ENCODE results near the gene CGN. TPM values are rescaled to one million over a fixed set of nuclear protein-coding genes. Genes with fewer than 3 reads are reported as not detected.
A peak's percentile ranks its signal among the peaks of the same experiment; 100 is the strongest.

Gene CGN
- total RNA-seq, 1 experiment from 2014 or later: 147 TPM

DNA sequence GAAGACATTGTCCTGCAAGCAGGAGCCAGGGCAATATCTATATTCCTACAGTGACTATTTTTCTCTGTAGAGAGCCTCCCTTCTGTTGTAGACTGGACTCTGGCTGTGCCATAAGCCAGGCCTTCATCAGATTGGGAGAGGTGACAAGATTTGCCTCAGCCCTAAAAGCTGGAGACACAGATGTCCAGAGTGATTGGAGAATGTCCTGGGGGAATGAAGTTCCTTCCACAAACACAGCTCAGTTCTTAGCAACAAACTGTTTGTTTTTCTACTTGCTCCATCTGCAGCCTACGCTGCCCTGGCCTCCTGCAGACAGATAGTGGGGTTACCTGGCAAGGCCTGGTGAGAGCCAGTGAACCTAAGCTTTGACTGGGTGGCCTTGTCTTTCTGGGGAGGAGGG lies 70.7 kb downstream of the CGN start:
- Mint-ChIP-seq H3K4me1 (ENCODE audit: low read depth, unreplicated experiment) (peaks cover 34% of the 10 kb centered on the region), H3K27me3 (ENCODE audit: insufficient read depth, unreplicated experiment) (no peaks in the 10 kb centered on the region), H3K27ac (ENCODE audit: unreplicated experiment) (no peak overlapping the region), H3K4me3 (ENCODE audit: unreplicated experiment) (no peak overlapping the region), H3K9me3 (ENCODE audit: unreplicated experiment) (no peaks in the 10 kb centered on the region), H3K36me3 (ENCODE audit: insufficient read depth, unreplicated experiment) (peaks cover 83% of the 10 kb centered on the region)
- Histone ChIP-seq H3K27me3 (replicated peaks; ENCODE audit: control insufficient read depth, insufficient read depth, low read length) (no peaks in the 10 kb centered on the region), H3K36me3 (ENCODE audit: control insufficient read depth, insufficient read depth, low read length) (peaks cover 1% of the 10 kb centered on the region), H3K9me3 (no peaks in the 10 kb centered on the region), H3K4me3 (ENCODE audit: low read depth, low read length) (no peak overlapping the region), H3K4me1 (peaks cover 21% of the 10 kb centered on the region)
- ChIA-PET CTCF (no interaction called here), POLR2A (no interaction called here)
- BruUV-seq (replicated peaks): no TSS peak
- intact Hi-C loops (cut with micrococcal nuclease; ENCODE audit: unreplicated experiment): no loop called here
- TF ChIP-seq, protein P1, sequence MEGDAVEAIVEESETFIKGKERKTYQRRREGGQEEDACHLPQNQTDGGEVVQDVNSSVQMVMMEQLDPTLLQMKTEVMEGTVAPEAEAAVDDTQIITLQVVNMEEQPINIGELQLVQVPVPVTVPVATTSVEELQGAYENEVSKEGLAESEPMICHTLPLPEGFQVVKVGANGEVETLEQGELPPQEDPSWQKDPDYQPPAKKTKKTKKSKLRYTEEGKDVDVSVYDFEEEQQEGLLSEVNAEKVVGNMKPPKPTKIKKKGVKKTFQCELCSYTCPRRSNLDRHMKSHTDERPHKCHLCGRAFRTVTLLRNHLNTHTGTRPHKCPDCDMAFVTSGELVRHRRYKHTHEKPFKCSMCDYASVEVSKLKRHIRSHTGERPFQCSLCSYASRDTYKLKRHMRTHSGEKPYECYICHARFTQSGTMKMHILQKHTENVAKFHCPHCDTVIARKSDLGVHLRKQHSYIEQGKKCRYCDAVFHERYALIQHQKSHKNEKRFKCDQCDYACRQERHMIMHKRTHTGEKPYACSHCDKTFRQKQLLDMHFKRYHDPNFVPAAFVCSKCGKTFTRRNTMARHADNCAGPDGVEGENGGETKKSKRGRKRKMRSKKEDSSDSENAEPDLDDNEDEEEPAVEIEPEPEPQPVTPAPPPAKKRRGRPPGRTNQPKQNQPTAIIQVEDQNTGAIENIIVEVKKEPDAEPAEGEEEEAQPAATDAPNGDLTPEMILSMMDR (IDR thresholded peaks at IDR 0.05; ENCODE audit: insufficient read depth in 1 of 2, low read depth in 1 of 2, low read length in 1 of 2, severe bottlenecking in 1 of 2, unreplicated experiment in 1 of 2): no peak
- no peak for DNase-seq

DNA sequence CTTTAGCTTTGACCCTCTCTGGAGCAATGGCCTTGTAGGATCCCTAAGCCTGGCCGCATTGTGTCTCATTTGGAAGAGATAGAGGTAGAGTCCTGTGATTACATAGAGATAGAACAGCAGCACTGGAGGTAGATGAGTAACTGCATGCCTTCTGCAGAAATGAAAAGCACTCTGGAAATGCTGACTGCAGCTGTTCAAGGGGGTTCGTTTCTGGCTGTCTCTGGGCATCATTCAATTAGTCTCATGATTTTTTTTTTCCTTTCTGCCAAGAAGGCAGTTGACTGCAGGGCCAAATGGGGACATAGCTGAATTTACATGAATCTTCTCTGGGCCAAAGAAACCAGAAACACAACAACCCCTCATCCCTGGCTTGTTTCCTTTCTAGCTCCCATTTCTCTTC lies 72.6 kb downstream of the CGN start:
- no TSS peak for BruUV-seq (replicated peaks)
- H3K36me3 Mint-ChIP-seq (ENCODE audit: insufficient read depth, unreplicated experiment): peaks cover 71% of the 10 kb centered on the region

DNA sequence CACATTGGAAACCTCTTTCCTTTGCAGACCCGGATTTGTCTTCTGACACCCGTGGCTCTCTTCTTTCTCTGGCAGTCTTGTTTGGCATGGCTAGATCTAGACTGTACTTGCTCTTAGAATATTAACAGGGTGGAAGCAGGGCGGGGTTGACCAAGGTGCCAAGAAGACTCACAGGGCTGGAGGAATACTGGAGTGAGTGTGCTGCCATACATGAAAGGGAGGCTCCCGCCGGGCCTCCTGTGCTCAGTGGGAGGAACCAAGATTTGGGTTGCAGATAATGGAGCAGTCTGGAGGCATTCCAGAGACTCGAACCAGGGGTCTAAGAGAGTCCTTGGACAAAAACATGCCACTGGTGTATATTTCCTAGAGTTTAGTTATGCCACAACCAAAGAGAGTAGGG lies 73.1 kb downstream of the CGN start:
- H3K27me3 ChIP-seq (replicated peaks; ENCODE audit: control insufficient read depth, insufficient read depth, low read length): no peaks in the 10 kb centered on the region
- POLR2A ChIA-PET: no interaction called here
- no peak overlapping the region for H3K4me3 Mint-ChIP-seq (ENCODE audit: unreplicated experiment)

More for the DNA sequence above, 72.6 kb downstream of the CGN start:
- Mint-ChIP-seq H3K4me3 (ENCODE audit: unreplicated experiment) (no peak overlapping the region), H3K27ac (ENCODE audit: unreplicated experiment) (no peak overlapping the region), H3K4me1 (ENCODE audit: low read depth, unreplicated experiment) (peaks cover 41% of the 10 kb centered on the region), H3K9me3 (ENCODE audit: unreplicated experiment) (no peaks in the 10 kb centered on the region), H3K27me3 (ENCODE audit: insufficient read depth, unreplicated experiment) (no peaks in the 10 kb centered on the region)
- TF ChIP-seq, protein P1 (IDR thresholded peaks at IDR 0.05; ENCODE audit: insufficient read depth in 1 of 2, low read depth in 1 of 2, low read length in 1 of 2, severe bottlenecking in 1 of 2, unreplicated experiment in 1 of 2): no peak
- POLR2A ChIA-PET: no interaction called here
- H3K9me3 ChIP-seq: no peaks in the 10 kb centered on the region
- no peak for DNase-seq
- intact Hi-C loops (cut with micrococcal nuclease; ENCODE audit: unreplicated experiment): no loop called here
- H3K4me3 ChIP-seq (ENCODE audit: low read depth, low read length): no peak overlapping the region
- H3K27me3 ChIP-seq (replicated peaks; ENCODE audit: control insufficient read depth, insufficient read depth, low read length): no peaks in the 10 kb centered on the region
- peaks cover 21% of the 10 kb centered on the region for H3K4me1 ChIP-seq
- peaks cover 1% of the 10 kb centered on the region for H3K36me3 ChIP-seq (ENCODE audit: control insufficient read depth, insufficient read depth, low read length)
- CTCF ChIA-PET: no interaction called here

More for the DNA sequence above, 73.1 kb downstream of the CGN start:
- TF ChIP-seq, protein P1 (IDR thresholded peaks at IDR 0.05; ENCODE audit: insufficient read depth in 1 of 2, low read depth in 1 of 2, low read length in 1 of 2, severe bottlenecking in 1 of 2, unreplicated experiment in 1 of 2): no peak
- Mint-ChIP-seq H3K9me3 (ENCODE audit: unreplicated experiment) (no peaks in the 10 kb centered on the region), H3K27ac (ENCODE audit: unreplicated experiment) (peak overlapping the region; percentile 33), H3K4me1 (ENCODE audit: low read depth, unreplicated experiment) (peaks cover 40% of the 10 kb centered on the region), H3K36me3 (ENCODE audit: insufficient read depth, unreplicated experiment) (peaks cover 67% of the 10 kb centered on the region), H3K27me3 (ENCODE audit: insufficient read depth, unreplicated experiment) (no peaks in the 10 kb centered on the region)
- CTCF ChIA-PET: no interaction called here
- BruUV-seq (replicated peaks): no TSS peak
- Histone ChIP-seq H3K36me3 (ENCODE audit: control insufficient read depth, insufficient read depth, low read length) (peaks cover 1% of the 10 kb centered on the region), H3K4me1 (peaks cover 21% of the 10 kb centered on the region), H3K9me3 (no peaks in the 10 kb centered on the region), H3K4me3 (ENCODE audit: low read depth, low read length) (no peak overlapping the region)
- no peak for DNase-seq
- intact Hi-C loops (cut with micrococcal nuclease; ENCODE audit: unreplicated experiment): no loop called here

Measured in Caco-2 (cell line).